Stimulated activated CD8-positive, alpha-beta memory T cell treated with anti-CD3 and anti-CD28 coated beads, Interleukin-7, amount 100 ng/mL, for 4 hours (primary cell): ENCODE measurements around the gene HAUS1.

Experiments used
- DNase-seq, 2 donors: peaks; one replicate each; pipeline ENCODE4 v3.0.0-alpha.2; 2020; ENCODE audit warnings: low read depth in 2 of 2

The HAUS1 gene, protein sequence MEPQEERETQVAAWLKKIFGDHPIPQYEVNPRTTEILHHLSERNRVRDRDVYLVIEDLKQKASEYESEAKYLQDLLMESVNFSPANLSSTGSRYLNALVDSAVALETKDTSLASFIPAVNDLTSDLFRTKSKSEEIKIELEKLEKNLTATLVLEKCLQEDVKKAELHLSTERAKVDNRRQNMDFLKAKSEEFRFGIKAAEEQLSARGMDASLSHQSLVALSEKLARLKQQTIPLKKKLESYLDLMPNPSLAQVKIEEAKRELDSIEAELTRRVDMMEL

DNA sequence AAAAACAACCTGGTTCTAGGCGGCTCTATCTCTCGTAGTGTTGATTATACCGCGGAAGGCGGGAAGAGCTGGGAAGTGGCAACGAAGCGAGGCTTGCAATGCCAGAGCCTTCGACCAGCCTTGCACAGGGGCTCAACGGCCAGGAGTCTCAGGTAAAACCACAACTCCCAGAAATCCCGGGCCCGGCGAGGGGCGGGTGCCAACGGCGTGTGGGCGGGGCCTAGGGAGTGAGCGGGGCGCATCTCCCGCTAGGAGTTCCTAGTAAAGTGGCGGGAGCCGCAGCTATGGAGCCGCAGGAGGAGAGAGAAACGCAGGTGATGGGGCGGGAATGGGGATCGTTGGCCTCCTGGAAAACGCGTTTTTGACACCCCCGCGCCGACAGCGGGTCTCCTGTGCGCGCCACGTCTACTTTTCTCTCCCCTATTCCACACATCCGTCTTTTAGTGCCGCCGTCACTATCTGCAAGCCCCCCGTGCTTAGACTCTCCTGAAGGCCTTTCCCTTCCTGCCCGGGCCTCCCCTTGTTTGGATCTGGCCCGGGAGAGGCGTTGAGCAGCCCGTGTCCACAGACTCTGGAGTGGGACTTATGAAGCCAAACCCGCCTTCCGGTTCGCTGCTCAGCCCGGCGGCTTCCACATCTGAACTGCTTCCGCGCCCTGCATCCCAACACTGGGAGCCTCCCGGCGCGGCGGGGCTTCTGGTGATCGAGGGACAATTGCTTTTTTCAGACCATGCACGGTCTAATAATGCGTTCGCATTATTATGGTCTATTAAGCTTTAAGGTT, at the start of gene HAUS1:
TSS of gene HAUS1 (plus strand) at position 258 of the 784 bp plus-strand sequence. CDS start at position 285, 27 bp downstream.
- DNase-seq = peak; percentile 67 to 76

DNA sequence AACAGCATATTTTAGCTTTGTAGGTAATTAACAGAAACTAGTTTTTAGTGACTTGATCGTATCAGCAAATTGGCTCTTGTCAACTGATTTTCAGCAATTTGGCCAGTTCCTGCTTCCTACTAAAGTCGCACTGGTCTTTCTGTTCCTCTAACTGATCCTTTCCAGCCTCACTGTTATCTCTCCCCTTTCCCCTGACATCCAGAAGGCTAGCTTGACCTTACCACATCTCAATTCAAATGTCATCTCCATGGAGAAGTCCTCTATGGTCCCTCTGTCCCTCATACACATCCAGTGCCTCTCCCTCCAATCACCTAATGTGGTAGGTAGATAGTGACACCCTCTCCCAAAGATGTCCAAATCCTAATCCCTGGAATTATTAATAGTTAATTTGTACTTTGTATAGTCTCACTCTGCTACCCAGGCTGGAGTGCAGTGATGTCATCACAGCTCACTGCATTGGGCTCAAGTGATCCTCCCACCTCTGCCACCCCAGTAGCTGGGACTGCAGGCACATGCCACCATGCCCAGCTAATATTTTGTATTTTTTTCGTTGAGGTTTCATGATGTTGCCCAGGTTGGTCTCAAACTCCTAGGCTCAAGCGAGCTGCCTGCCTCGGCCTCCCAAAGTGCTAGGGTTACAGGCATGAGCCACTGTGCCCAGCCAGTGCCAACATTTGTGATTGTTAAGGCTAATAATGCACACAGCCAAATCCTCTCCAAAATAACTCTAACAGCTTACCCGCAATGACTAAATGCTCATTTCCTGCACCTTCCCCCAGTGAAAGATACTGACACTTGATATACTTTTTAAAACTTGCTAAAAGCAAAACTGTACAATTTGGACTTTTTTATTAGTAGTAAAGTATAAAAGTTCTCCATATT, 49.0 kb upstream of the HAUS1 start:
- no peak for DNase-seq

DNA sequence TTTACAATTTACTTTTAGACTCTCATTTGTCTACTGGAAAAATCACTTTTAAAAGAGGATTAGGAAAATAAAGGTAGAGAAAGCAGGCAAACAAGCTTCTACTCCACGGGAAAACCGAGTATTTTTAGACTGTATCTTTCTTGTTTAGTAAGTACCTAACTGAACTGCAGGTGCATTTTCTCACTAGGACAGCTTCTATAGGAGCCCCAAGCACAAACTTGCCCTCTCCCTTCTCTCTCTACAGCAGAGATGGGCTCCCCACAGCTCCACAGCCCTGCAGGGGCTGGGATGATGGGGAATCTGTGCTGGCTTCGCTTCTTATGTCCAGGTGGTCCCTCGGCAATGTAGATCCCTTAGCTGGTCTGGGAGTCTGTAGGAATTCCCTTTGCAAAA, 48.4 kb upstream of the HAUS1 start:
- DNase-seq = no peak

DNA sequence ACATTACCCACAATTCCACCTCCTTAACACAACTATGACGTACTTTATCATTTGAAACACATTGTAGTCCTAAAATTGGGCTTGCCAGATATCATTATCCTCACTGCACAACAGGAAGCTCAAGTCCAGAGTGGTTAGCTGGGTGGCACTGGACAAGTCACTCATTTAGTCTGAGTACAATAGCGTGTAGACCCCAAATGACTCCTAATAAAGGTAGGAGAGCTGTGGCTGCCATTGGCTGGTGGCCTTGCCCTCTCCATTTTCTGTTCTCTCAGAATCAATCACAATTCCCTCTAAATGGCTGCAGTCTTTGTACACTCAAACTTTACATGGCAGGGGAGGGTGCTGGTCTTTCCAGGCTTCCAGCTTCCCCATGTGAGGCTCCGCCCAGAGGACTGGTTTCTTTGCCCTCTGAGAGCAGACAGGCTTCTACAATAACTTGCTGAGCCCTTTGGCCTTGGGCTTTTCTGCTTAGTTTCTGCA, 43.8 kb upstream of the HAUS1 start:
- no peak for DNase-seq

DNA sequence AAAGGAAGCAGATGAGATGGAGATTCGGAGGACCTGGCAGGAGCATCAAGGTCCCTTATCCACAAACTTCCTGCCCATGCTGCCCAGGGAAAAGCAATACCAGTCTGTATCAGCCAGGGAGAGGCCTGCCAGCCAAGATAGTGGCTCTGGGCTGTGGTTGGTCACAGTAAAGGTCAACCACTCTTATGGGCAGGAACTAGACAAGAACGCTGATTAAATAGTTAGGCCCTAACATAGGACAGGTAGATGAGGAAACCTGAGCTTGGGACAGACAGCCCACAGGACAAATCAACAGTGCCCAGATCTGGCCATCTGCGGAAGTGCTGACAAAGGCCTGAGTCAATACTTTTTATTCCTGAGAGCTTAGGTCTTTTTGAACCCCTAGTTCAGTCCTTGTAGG, 42.8 kb upstream of the HAUS1 start:
- no peak for DNase-seq

DNA sequence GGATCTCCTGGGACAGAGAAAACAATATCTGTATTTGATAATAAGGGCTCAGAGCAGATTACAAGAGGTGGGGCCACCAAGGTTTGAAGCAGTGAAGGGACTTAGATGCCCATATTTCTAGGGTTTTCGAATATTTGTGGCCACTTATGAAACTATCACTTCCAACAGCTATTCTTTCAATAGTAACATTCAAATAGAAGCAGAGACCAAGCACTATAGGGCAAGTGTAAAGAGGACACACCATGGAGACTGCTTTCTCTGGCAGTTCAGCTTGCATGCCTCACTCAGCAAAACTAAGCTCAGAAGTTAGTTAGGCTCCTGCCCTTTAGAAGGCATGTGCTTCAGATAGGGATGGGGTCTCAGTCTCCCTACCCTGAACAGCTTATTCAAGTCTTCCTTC, 42.4 kb upstream of the HAUS1 start:
- DNase-seq = no peak

GRCh38 chr18:46062781-46063180, 41.4 kb upstream of the HAUS1 start:
- DNase-seq = no peak

GRCh38 chr18:46067438-46068007, 36.7 kb upstream of the HAUS1 start:
- DNase-seq = no peak

- no peak for DNase-seq
These were observed 35.4 kb upstream of the HAUS1 start for GRCh38 chr18:46068763-46069162.

GRCh38 chr18:46069524-46069923, 34.7 kb upstream of the HAUS1 start:
- DNase-seq = no peak

- DNase-seq = no peak
These were observed 34.0 kb upstream of the HAUS1 start for GRCh38 chr18:46070232-46070631.

- DNase-seq = no peak
These were observed 33.2 kb upstream of the HAUS1 start for GRCh38 chr18:46070815-46071652.

GRCh38 chr18:46071653-46072375, 32.4 kb upstream of the HAUS1 start, which contains the start of gene PSTPIP2:
Gene PSTPIP2, minus strand, starts transcription at chr18:46072260. Its CDS starts 72 bp downstream, at chr18:46072188.
- peak; percentile 36 to 61 for DNase-seq

DNA sequence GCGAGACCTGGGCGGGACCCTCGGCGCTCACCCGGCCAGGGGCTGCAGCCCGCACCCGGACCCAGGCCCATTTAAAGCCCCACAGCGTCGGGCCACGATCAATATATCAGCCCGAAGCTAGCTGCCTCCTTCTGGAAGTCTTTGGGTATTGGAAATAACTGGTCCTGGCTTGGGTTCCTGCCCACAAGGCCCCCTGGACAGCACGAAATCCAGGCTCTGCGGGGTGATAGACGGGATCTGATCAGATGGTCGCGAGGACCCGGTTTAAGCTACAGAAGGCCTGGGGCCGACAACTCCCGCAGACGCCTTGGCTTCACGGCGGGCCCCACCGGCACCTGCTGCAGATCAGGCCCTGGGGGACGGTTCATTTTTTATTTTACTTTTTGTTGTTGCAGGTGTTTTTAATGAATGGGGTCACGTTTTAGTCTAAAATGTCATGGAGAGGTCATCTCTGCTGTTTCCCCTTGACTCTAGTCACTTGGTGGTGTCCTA, 31.8 kb upstream of the HAUS1 start:
- DNase-seq = no peak

- no peak for DNase-seq
These were observed 31.2 kb upstream of the HAUS1 start for GRCh38 chr18:46072959-46073358.

DNA sequence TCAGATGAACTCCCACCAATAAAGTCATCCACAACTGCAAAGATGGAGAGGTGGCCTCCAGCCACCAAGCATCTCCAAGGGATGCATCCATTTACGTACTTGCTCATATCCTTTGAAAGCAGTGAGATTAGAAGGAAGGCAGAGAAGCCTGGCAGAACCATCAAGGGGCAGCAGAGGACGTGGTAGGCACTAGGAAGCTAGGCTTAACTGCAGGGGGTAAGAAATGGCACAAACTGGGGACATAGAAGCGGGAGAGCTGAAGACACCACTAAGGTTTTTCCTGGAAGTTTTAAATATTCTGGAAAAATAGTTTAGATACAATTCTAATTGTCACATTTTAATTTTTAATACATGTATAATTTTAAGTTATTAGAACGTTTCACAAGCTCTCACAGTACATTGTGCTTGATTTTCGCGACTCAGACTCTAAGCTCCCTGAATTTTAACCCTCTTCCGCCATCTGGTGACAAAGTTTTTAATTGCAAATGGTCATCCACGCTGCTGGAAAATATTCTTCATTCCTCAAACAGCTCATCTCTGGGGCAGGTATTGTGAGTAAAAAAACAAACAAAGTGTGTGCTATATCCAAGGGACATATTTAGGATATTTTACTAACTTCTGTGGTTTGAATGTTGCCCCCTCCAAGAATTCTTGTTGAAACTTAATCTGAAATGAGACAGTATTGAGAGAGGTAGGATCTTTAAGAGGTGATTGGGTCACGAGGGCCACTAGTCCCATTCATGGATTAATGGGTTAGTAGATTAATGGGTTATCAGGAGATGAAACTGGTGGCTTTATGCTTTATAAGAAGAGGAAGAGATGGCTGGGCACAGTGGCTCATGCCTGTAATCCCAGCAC, 30.5 kb upstream of the HAUS1 start:
- peak in 1 of 2 donors; percentile 34 for DNase-seq

DNA sequence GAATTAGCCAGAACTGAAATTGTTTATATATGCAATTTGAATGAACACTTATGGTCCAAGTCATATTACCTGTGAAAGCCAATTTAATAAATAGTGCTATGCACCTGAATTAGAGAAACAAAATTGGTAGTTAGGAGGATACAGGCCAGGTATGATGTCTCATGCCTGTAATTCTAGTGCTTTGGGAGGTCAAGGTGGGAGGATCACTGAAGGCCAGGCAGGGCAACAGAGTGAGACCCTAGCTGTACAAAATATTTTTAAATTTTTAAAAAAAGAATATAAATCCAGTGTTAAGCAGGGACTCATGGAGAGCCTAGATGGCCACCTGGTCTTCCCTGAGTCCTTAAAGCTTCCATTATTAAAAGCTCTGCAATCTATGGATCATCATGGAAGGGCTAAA, 24.8 kb upstream of the HAUS1 start:
- no peak for DNase-seq

GRCh38 chr18:46080156-46080555, 24.0 kb upstream of the HAUS1 start:
- no peak for DNase-seq

- no peak for DNase-seq
These were observed 19.8 kb upstream of the HAUS1 start for GRCh38 chr18:46084431-46084830.
